ENCODE data around the gene SCMH1. TPM values are rescaled to one million over a fixed set of nuclear protein-coding genes. Genes with fewer than 3 reads are reported as not detected.
"Not testable (repeated sequence)": the region's sequence is repeated elsewhere in the genome, so short reads cannot be mapped to it uniquely, and the experiment has no call there.

The SCMH1 gene
- total RNA-seq, 4 donors from 2014 or later = 45.6 to 102 (median 82.5) TPM

GRCh38 chr1:41184446-41184845 is 57.7 kb downstream of the SCMH1 start:
- no peaks in the 10 kb centered on the region for H3K27me3 ChIP-seq
- no peak for ATAC-seq
- 86% methylated on average over 1 of the region's 1 CpG; no CpG with 5 or more reads in 1 of the 2 donors for WGBS, 2 donors (ENCODE audit: low coverage in 1 of 2)

DNA sequence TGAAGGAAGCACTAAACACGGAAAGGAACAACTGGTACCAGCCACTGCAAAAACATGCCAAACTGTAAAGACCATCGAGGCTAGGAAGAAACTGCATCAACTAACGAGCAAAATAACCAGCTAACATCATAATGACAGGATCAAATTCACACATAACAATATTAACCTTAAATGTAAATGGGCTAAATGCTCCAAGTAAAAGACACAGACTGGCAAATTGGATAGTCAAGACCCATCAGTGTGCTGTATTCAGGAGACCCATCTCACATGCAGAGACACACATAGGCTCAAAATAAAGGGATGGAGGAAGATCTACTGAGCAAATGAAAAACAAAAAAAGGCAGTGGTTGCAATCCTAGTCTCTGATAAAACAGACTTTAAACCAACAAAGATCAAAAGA is 63.9 kb downstream of the SCMH1 start:
- not testable (repeated sequence) for H3K4me1 ChIP-seq, H3K36me3 ChIP-seq, H3K9me3 ChIP-seq, H3K27me3 ChIP-seq, H3K4me3 ChIP-seq, ATAC-seq, H3K27ac ChIP-seq
- no CpG with 5 or more reads among the region's 3 CpGs for WGBS, 2 donors (ENCODE audit: low coverage in 1 of 2)

More at GRCh38 chr1:41184446-41184845, 57.7 kb downstream of the SCMH1 start:
- H3K27ac ChIP-seq = no peak overlapping the region
- no peak overlapping the region for H3K4me3 ChIP-seq
- no peaks in the 10 kb centered on the region for H3K9me3 ChIP-seq
- TF ChIP-seq EP300 (IDR thresholded peaks at IDR 0.05) (no peak), POLR2A (IDR thresholded peaks at IDR 0.05) (no peak), POLR2AphosphoS5 (IDR thresholded peaks at IDR 0.05) (no peak), CTCF (IDR thresholded peaks at IDR 0.05) (no peak)
- H3K4me1 ChIP-seq = no peaks in the 10 kb centered on the region
- H3K36me3 ChIP-seq = peaks cover 0 to 11% of the 10 kb centered on the region in 2 donors

DNA sequence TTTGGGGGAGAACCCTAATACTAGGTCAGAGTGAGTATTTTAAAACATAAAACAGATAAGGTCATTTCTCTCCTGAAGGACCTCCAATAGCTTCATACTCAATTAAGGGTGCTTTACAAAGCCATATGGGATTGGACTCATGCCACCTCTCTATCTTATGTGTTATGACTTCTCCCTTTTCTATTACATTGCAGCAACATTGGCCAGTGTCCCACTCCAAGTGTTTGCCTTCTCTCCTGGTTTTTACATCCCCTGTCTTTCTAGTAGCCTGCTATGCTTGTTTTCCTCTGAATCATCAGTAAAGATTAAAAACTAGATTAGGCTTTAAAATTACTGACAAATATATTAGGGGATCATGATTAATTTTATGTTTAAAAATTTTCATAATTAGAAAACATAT is 66.6 kb downstream of the SCMH1 start:
- Histone ChIP-seq H3K4me3 (no peak overlapping the region), H3K27me3 (no peaks in the 10 kb centered on the region), H3K27ac (no peak overlapping the region), H3K4me1 (no peaks in the 10 kb centered on the region), H3K36me3 (peaks cover 0 to 9% of the 10 kb centered on the region in 2 donors), H3K9me3 (peaks cover 0 to 10% (median 0%) of the 10 kb centered on the region in 3 donors)
- TF ChIP-seq POLR2AphosphoS5 (IDR thresholded peaks at IDR 0.05) = no peak
- TF ChIP-seq CTCF (IDR thresholded peaks at IDR 0.05) = no peak
- no peak for TF ChIP-seq POLR2A (IDR thresholded peaks at IDR 0.05)
- TF ChIP-seq EP300 (IDR thresholded peaks at IDR 0.05) = no peak
- no peak for ATAC-seq

DNA sequence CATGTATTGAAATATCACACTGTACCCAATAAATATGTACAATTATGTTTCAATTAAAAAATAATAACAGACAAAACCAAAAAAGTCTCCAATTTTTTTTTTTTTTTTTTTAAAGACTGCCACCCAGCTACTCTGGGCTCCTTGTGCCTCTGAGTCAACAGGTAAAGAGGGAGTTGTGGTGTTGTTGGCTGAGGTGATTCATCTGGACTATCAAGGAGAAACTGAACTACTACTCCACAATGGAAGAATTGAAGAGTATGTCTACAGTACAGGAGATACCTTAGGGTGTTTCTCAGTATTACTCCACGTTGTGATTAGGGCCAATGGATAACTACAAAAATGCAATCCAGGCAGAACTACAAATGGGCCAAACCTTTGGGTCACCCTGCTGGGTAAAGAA is 67.9 kb downstream of the SCMH1 start:
- no peak for ATAC-seq
- Histone ChIP-seq H3K27me3 (no peaks in the 10 kb centered on the region), H3K4me3 (no peak overlapping the region), H3K9me3 (peaks cover 0 to 10% (median 0%) of the 10 kb centered on the region in 3 donors), H3K36me3 (peaks cover 0 to 9% of the 10 kb centered on the region in 2 donors), H3K27ac (no peak overlapping the region), H3K4me1 (no peaks in the 10 kb centered on the region)
- 88 to 100% methylated on average over 1 of the region's 1 CpG for WGBS, 2 donors (ENCODE audit: low coverage in 1 of 2)
- TF ChIP-seq POLR2A (IDR thresholded peaks at IDR 0.05) (no peak), POLR2AphosphoS5 (IDR thresholded peaks at IDR 0.05) (no peak), EP300 (IDR thresholded peaks at IDR 0.05) (no peak), CTCF (IDR thresholded peaks at IDR 0.05) (no peak)

- H3K27ac ChIP-seq = no peak overlapping the region
- TF ChIP-seq POLR2AphosphoS5 (IDR thresholded peaks at IDR 0.05) (no peak), EP300 (IDR thresholded peaks at IDR 0.05) (no peak), CTCF (IDR thresholded peaks at IDR 0.05) (no peak), POLR2A (IDR thresholded peaks at IDR 0.05) (no peak)
- H3K36me3 ChIP-seq = peaks cover 0 to 9% of the 10 kb centered on the region in 2 donors
- H3K4me1 ChIP-seq = no peaks in the 10 kb centered on the region
- no peaks in the 10 kb centered on the region for H3K27me3 ChIP-seq
- H3K4me3 ChIP-seq = no peak overlapping the region
- no peak for ATAC-seq
- H3K9me3 ChIP-seq = peaks cover 0 to 10% (median 0%) of the 10 kb centered on the region in 3 donors
Measured at GRCh38 chr1:41173651-41174050, 68.5 kb downstream of the SCMH1 start.

All from gastroesophageal sphincter (tissue), 4 donors.